Astrocyte (in vitro differentiated cells and primary cell): ENCODE results near the gene RNF175. TPM values are rescaled to one million over a fixed set of nuclear protein-coding genes. Genes with fewer than 3 reads are reported as not detected.

Experiments
- total RNA-seq: library from RNA; stranded (reverse); gene quantifications from 2 replicates; pipeline ENCODE4 v1.2.1, GENCODE V29; 2021

Gene RNF175
- total RNA-seq, 1 donor from 2014 or later, result 1.0 TPM

Other genes starting within 250 kb of the RNF175 start
- 0.79 and 1.2 TPM in 2 replicates for gene TLR2, start 75.7 kb downstream of the RNF175 start, total RNA-seq
- 92.8 and 146 TPM in 2 replicates for gene SFRP2, start 29.1 kb upstream of the RNF175 start, total RNA-seq